ENCODE results near the gene HEATR3. TPM values are rescaled to one million over a fixed set of nuclear protein-coding genes. Genes with fewer than 3 reads are reported as not detected.
A peak's percentile ranks its signal among the peaks of the same experiment; 100 is the strongest.

Gene HEATR3
- total RNA-seq, 1 experiment from 2014 or later: 45.1 TPM

- Histone ChIP-seq H3K9me3 (replicated peaks) (no peaks in the 10 kb centered on the region), H3K27me3 (replicated peaks) (no peaks in the 10 kb centered on the region; the same call in 1 of the 2 replicates), H3K36me3 (peaks cover 28% of the 10 kb centered on the region), H3K4me3 (no peak overlapping the region), H3K4me1 (replicated peaks) (no peaks in the 10 kb centered on the region), H3K27ac (no peak overlapping the region)
- no peak for DNase-seq (ENCODE audit: low read depth in 1 of 2, low spot score in 2 of 2)
Observed at GRCh38 chr16:50038756-50039529, 26.8 kb upstream of the HEATR3 start.

DNA sequence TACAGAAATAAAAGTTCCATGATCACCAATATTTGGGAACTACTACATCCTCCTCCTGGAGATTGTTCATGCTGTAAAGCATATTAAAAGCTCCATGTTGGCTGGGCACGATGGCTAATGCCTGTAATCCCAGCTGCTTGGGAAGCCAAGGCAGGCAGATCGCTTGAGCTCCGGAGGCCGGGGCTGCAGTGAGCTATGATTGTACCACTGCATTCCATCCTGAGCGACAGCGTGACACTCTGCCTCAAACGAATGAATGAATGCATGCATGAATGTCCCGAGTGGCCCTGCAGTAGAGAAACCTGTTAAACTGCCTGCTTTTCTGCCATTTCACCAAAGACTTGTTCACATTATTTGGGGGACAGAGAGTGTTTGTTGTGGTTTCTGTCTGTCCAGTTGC, 25.8 kb upstream of the HEATR3 start:
- H3K36me3 ChIP-seq: peaks cover 17% of the 10 kb centered on the region
- H3K27ac ChIP-seq: no peak overlapping the region
- DNase-seq (ENCODE audit: low read depth in 1 of 2, low spot score in 2 of 2): no peak
- H3K27me3 ChIP-seq (replicated peaks): no peaks in the 10 kb centered on the region; the same call in 1 of the 2 replicates
- H3K9me3 ChIP-seq (replicated peaks): no peaks in the 10 kb centered on the region
- no peaks in the 10 kb centered on the region for H3K4me1 ChIP-seq (replicated peaks)
- no peak overlapping the region for H3K4me3 ChIP-seq

DNA sequence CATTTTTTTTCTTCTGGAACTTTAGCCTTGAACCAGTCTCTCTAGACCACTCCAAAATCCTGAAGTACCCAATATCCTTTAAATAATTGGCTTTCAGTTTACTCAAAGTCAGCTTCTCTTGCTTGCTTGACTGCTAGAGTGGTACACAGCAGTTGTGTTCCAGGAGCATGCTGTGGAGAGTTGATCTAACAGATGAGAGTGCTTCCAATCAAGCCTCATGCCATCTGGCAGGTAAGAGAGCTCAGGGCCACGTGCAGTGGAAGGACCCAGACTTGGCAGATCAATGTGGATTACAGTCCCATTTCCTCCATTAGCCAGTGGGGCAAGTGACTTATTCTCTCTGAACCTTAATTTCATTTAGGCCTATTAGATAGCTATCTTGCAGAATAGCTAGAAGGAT, 25.1 kb upstream of the HEATR3 start:
- DNase-seq (ENCODE audit: low read depth in 1 of 2, low spot score in 2 of 2): no peak
- H3K4me1 ChIP-seq (replicated peaks): no peaks in the 10 kb centered on the region
- no peak overlapping the region for H3K4me3 ChIP-seq
- H3K27me3 ChIP-seq (replicated peaks): no peaks in the 10 kb centered on the region; the same call in 1 of the 2 replicates
- no peaks in the 10 kb centered on the region for H3K9me3 ChIP-seq (replicated peaks)
- no peak overlapping the region for H3K27ac ChIP-seq
- H3K36me3 ChIP-seq: peaks cover 12% of the 10 kb centered on the region

DNA sequence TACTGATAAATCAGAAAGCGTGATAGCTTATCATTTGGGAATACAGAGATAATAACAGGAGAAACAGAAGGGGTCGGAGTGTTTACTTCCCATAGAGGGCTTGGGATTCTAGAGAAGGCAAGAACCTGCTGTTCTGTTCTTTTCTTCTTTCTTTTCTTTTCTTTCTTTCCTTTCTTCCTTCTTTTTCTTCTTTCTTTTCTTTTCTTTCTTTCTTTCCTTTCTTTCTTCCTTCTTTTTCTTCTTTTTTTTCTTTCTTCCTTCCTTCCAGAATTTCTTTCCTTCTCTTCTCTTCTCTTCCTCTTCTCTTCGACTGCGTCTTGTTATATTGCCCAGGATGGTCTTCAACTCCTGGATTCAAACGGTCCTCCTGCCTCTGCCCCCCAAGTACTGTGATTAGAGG, 22.4 kb upstream of the HEATR3 start:
- H3K4me3 ChIP-seq: no peak overlapping the region

DNA sequence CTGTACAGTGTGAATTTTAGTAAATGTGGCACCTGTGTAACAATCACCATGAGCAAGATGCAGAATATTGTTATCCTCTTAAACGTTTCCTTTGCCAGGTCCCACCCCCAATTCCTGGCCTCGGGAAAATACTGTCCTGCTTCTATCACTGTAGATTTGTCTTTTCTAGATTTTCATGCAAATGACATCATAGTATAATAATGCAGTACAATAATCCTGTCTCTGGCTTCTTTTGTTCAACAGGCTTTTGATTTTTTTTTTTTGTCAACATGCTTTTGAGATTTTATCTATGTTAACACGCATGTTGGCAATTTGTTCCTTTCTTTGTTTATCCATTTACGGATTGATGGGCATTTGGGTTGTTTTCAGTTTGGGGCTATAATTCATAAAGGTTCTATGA, 20.4 kb upstream of the HEATR3 start:
- Histone ChIP-seq H3K36me3 (no peaks in the 10 kb centered on the region), H3K4me1 (replicated peaks) (no peaks in the 10 kb centered on the region), H3K4me3 (no peak overlapping the region), H3K27ac (no peak overlapping the region), H3K9me3 (replicated peaks) (no peaks in the 10 kb centered on the region), H3K27me3 (replicated peaks) (no peaks in the 10 kb centered on the region; the same call in 1 of the 2 replicates)
- no peak for DNase-seq (ENCODE audit: low read depth in 1 of 2, low spot score in 2 of 2)

More for the DNA sequence above, 22.4 kb upstream of the HEATR3 start:
- Histone ChIP-seq H3K27me3 (replicated peaks) (no peaks in the 10 kb centered on the region; the same call in 1 of the 2 replicates), H3K4me1 (replicated peaks) (no peaks in the 10 kb centered on the region), H3K36me3 (no peaks in the 10 kb centered on the region), H3K9me3 (replicated peaks) (no peaks in the 10 kb centered on the region), H3K27ac (no peak overlapping the region)
- no peak for DNase-seq (ENCODE audit: low read depth in 1 of 2, low spot score in 2 of 2)

- no peak for DNase-seq (ENCODE audit: low read depth in 1 of 2, low spot score in 2 of 2)
- Histone ChIP-seq H3K27me3 (replicated peaks) (no peaks in the 10 kb centered on the region; the same call in 1 of the 2 replicates), H3K4me1 (replicated peaks) (no peaks in the 10 kb centered on the region), H3K36me3 (no peaks in the 10 kb centered on the region), H3K4me3 (no peak overlapping the region), H3K9me3 (replicated peaks) (no peaks in the 10 kb centered on the region), H3K27ac (no peak overlapping the region)
Observed at GRCh38 chr16:50046853-50047252, 18.9 kb upstream of the HEATR3 start.

DNA sequence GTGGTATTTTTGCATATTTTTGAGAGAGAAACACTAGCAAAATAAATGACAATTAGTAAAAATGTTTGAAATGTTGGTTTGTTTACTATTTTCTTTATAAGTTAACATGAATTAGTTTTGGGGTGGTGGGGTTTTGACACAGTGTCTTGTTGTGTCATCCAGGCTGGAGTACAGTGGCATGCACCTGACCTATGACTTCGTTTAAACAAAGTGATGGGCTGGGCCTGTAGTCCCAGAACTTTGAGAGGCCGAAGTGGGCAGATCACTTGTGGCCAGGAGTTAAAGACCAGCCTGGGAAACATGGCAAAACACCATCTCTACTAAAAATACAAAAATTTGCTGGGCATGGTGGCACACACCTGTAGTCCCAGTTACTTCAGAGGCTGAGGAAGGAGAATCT, 17.9 kb upstream of the HEATR3 start:
- H3K4me3 ChIP-seq: no peak overlapping the region
- no peaks in the 10 kb centered on the region for H3K9me3 ChIP-seq (replicated peaks)
- no peaks in the 10 kb centered on the region for H3K4me1 ChIP-seq (replicated peaks)
- no peaks in the 10 kb centered on the region for H3K36me3 ChIP-seq
- no peak for DNase-seq (ENCODE audit: low read depth in 1 of 2, low spot score in 2 of 2)
- H3K27me3 ChIP-seq (replicated peaks): peaks cover 2% of the 10 kb centered on the region; the same call in 1 of the 2 replicates
- no peak overlapping the region for H3K27ac ChIP-seq

DNA sequence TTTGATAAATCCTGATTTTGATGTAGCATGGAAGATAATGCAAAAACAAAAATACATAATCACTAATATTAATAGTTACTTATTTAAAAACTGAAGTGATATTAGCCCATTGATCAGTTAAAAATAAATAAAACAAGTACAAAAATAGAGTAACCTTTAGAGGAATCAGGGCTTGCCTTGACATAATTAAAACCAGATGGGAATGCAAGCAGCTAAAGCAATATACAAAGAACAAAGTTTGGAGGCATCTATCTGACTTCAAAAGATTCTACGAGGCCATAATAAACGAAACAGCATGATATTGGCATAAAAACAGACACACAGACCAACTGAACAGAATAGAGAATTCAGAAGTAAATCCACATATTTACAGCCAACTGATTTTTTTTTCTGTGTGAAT, 15.0 kb upstream of the HEATR3 start:
- Histone ChIP-seq H3K27me3 (replicated peaks) (0 out of 2 replicates have a peak, but pooled peaks cover 2% of the 10 kb centered on the region), H3K27ac (no peak overlapping the region), H3K36me3 (no peaks in the 10 kb centered on the region), H3K4me1 (replicated peaks) (no peaks in the 10 kb centered on the region), H3K9me3 (replicated peaks) (no peaks in the 10 kb centered on the region), H3K4me3 (no peak overlapping the region)
- DNase-seq (ENCODE audit: low read depth in 1 of 2, low spot score in 2 of 2): no peak

DNA sequence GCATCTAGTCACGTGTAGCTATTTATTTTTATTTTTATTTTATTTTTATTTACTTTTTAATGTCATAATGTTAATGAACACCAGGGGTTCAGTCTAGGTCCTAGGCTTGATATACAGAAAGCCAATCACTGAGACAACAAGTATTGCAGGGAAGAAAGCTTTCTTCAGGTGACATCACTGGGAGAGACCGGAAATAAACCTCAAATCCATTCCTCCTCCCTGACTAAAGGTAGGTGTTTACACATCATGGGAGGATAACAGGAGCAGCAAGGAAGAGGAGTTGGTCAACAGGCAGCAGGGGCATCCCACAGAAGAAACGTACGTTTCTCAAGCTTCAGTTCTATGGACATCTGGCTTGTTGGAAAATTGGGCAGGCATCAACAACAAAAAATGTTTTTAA, 9.5 kb upstream of the HEATR3 start:
- Histone ChIP-seq H3K27ac (no peak overlapping the region), H3K9me3 (replicated peaks) (no peaks in the 10 kb centered on the region), H3K4me3 (no peak overlapping the region), H3K36me3 (no peaks in the 10 kb centered on the region), H3K27me3 (replicated peaks) (0 out of 2 replicates have a peak, but pooled peaks cover 2% of the 10 kb centered on the region), H3K4me1 (replicated peaks) (no peaks in the 10 kb centered on the region)
- DNase-seq (ENCODE audit: low read depth in 1 of 2, low spot score in 2 of 2): peak in 1 of 2 experiments; percentile 2

- H3K9me3 ChIP-seq (replicated peaks): no peaks in the 10 kb centered on the region
- no peak overlapping the region for H3K27ac ChIP-seq
- H3K36me3 ChIP-seq: no peaks in the 10 kb centered on the region
- no peak overlapping the region for H3K4me3 ChIP-seq
- DNase-seq (ENCODE audit: low read depth in 1 of 2, low spot score in 2 of 2): no peak
- no peaks in the 10 kb centered on the region for H3K27me3 ChIP-seq (replicated peaks)
- H3K4me1 ChIP-seq (replicated peaks): no peaks in the 10 kb centered on the region
Observed at GRCh38 chr16:50058091-50058771, 7.5 kb upstream of the HEATR3 start.

- H3K4me1 ChIP-seq (replicated peaks): no peaks in the 10 kb centered on the region
- DNase-seq (ENCODE audit: low read depth in 1 of 2, low spot score in 2 of 2): no peak
- H3K36me3 ChIP-seq: no peaks in the 10 kb centered on the region
- H3K27ac ChIP-seq: no peak overlapping the region
- H3K27me3 ChIP-seq (replicated peaks): no peaks in the 10 kb centered on the region
- H3K9me3 ChIP-seq (replicated peaks): no peaks in the 10 kb centered on the region
- H3K4me3 ChIP-seq: no peak overlapping the region
Observed at GRCh38 chr16:50059111-50059510, 6.7 kb upstream of the HEATR3 start.

DNA sequence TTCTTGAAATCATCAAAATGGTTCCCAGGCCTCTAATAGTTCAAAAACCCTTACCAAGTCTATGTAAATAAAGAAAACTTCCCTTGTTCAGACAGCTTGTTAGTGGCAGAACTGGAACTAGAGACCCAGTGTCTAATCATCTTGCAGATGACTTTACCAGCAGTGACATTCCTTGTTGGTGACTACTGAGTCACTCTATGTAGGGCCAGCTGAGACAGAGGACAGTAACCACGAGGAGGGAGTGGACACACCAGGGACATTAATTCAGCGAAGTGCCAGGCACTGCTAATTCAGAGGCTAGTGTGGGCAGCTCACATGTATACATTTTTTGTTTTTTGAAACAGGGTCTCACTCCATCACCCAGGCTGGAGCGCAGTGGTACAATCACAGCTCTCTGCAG, 6.1 kb upstream of the HEATR3 start:
- no peaks in the 10 kb centered on the region for H3K36me3 ChIP-seq
- no peaks in the 10 kb centered on the region for H3K27me3 ChIP-seq (replicated peaks)
- no peak for DNase-seq (ENCODE audit: low read depth in 1 of 2, low spot score in 2 of 2)
- H3K4me3 ChIP-seq: no peak overlapping the region
- H3K27ac ChIP-seq: no peak overlapping the region
- no peaks in the 10 kb centered on the region for H3K9me3 ChIP-seq (replicated peaks)
- H3K4me1 ChIP-seq (replicated peaks): no peaks in the 10 kb centered on the region

GRCh38 chr16:50061326-50061725, 4.4 kb upstream of the HEATR3 start:
- Histone ChIP-seq H3K27me3 (replicated peaks) (no peaks in the 10 kb centered on the region), H3K4me1 (replicated peaks) (peaks cover 4% of the 10 kb centered on the region), H3K36me3 (peaks cover 5% of the 10 kb centered on the region), H3K27ac (no peak overlapping the region), H3K9me3 (replicated peaks) (no peaks in the 10 kb centered on the region), H3K4me3 (no peak overlapping the region)
- DNase-seq (ENCODE audit: low read depth in 1 of 2, low spot score in 2 of 2): no peak

DNA sequence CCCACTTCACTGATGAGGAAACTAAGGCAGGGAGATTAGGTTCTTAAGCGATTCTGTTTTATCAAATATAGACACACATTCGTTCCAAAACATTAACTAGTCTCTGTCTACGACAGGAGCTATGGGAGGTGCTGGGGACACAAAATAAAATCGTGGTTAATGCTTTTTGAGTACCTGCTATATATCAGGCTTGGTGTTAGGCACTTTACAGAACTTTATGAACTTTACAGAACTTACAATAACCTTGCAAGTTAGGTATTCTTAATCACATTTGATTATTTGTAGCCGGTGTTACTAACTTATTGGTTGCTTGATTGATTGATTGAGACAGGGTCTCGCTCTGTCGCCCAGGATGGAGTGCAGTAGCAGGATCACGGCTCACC, 538 bp upstream of the HEATR3 start:
- H3K4me1 ChIP-seq (replicated peaks): peaks cover 18% of the 10 kb centered on the region
- H3K4me3 ChIP-seq: peak overlapping the region; percentile 89
- peaks cover 32% of the 10 kb centered on the region for H3K36me3 ChIP-seq
- H3K9me3 ChIP-seq (replicated peaks): no peaks in the 10 kb centered on the region
- DNase-seq (ENCODE audit: low read depth in 1 of 2, low spot score in 2 of 2): no peak
- no peak overlapping the region for H3K27ac ChIP-seq
- H3K27me3 ChIP-seq (replicated peaks): no peaks in the 10 kb centered on the region
